NB4 (cell line): Measurements from ENCODE around the gene FBXO31.
A peak's percentile ranks its signal among the peaks of the same experiment; 100 is the strongest.

ENCODE experiments used
- DNase-seq: peaks from one replicate; pipeline ENCODE4 v3.0.0; 2010; ENCODE audit warnings: low read depth
- H3K4me3 ChIP-seq: one replicate; pipeline ENCODE4 v1.5.1; 2011; ENCODE audit warnings: mild to moderate bottlenecking, low read depth, low read length, moderate library complexity
- CTCF ChIP-seq: IDR thresholded peaks from one replicate; pipeline ENCODE4 v1.5.1; 2012; ENCODE audit warnings: low read depth, low read length
- MAX ChIP-seq: IDR thresholded peaks from 2 replicates; pipeline ENCODE4 v1.6.1; 2011; ENCODE audit warnings: low read depth, low read length
- MYC ChIP-seq: IDR thresholded peaks from 2 replicates; pipeline ENCODE4 v1.6.1; 2011; ENCODE audit warnings: low read depth, low read length
- POLR2A ChIP-seq: IDR thresholded peaks from 2 replicates; pipeline ENCODE4 v1.6.1; 2011; ENCODE audit warnings: mild to moderate bottlenecking; ENCODE audit not compliant: insufficient read length; ENCODE audit errors: extremely low read depth

Gene FBXO31

DNA sequence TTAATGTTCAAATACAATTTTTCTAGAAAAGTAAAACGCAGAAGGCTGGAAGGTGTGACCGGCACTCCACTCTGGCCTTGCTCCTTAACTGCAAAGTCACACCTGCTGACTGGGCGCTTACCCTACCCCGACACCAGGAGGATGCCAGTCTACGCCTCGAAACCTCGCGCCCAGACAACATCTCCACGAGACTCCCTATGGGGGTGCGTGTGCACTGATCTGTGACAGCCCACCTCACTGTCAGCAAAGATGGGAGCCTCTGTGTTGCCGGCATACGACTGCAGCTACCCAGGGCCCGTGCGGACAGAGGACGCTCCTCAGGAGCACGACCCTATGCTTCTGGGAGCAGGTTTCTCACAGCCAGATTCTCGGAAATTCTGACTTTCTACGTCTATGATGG, 34.6 kb upstream of the FBXO31 start:
- TF ChIP-seq MYC (no peak), CTCF (no peak), MAX (no peak), POLR2A (no peak)
- DNase-seq: no peak
- no peak overlapping the region for H3K4me3 ChIP-seq

GRCh38 chr16:87417528-87417910, 33.9 kb upstream of the FBXO31 start:
- TF ChIP-seq MAX (no peak), CTCF (no peak), MYC (no peak), POLR2A (no peak)
- no peak overlapping the region for H3K4me3 ChIP-seq

GRCh38 chr16:87416826-87417527, 33.4 kb upstream of the FBXO31 start:
- peak; percentile 47 for DNase-seq
- no peak overlapping the region for H3K4me3 ChIP-seq
- TF ChIP-seq POLR2A: no peak
- TF ChIP-seq CTCF: peak; percentile 62
- no peak for TF ChIP-seq MAX
- no peak for TF ChIP-seq MYC

More at GRCh38 chr16:87417528-87417910, 33.9 kb upstream of the FBXO31 start:
- no peak for DNase-seq

GRCh38 chr16:87415441-87415840, 31.9 kb upstream of the FBXO31 start:
- DNase-seq: no peak
- H3K4me3 ChIP-seq: no peak overlapping the region
- TF ChIP-seq MYC (no peak), CTCF (no peak), POLR2A (no peak), MAX (no peak)

GRCh38 chr16:87414251-87414680, 30.7 kb upstream of the FBXO31 start:
- TF ChIP-seq MYC: no peak
- TF ChIP-seq POLR2A: no peak
- no peak overlapping the region for H3K4me3 ChIP-seq
- DNase-seq: no peak

DNA sequence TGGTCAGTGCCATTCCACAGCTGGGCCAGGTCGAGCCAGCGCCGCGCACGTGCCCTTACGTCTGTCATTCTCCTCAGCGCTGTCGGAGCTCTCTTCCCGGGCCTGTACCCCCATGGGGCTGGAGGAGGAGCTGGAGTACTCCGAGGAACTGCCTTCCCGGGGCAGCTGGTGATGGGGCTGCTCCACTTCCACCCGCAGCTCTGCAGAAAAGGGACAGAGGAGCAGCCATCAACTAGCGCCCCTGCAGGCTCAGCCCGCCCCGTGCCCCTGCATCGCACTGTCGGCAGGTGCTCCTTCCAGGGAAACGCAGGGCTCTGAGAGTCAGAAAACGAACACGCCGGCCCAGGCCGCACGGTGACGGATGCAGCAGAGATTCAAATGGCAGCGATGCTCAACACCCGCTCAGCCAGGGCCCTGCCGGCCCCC, 29.4 kb upstream of the FBXO31 start:
- H3K4me3 ChIP-seq: no peak overlapping the region
- no peak for DNase-seq
- TF ChIP-seq MYC: no peak
